H1 (cell line): ENCODE measurements around the gene SLX1A. TPM values are rescaled to one million over a fixed set of nuclear protein-coding genes. Genes with fewer than 3 reads are reported as not detected.

Experiments used
- CTBP2 ChIP-seq: IDR thresholded peaks from 2 replicates; pipeline ENCODE4 v1.7.0; 2011; ENCODE audit warnings: borderline replicate concordance, mild to moderate bottlenecking, moderate library complexity, mixed read lengths, low read length; ENCODE audit not compliant: insufficient read depth, insufficient read length
- MAFK ChIP-seq: IDR thresholded peaks from 2 replicates; pipeline ENCODE4 v1.6.1; 2012; ENCODE audit warnings: low read depth, mild to moderate bottlenecking, improper control_type of control experiment, low read length
- TCF12 ChIP-seq: IDR thresholded peaks from 2 replicates; pipeline ENCODE4 v1.6.1; 2011; ENCODE audit warnings: low read depth, mild to moderate bottlenecking, low read length
- polyA plus RNA-seq, 7 experiments: library from polyadenylated mRNA; depleted of rRNA in 3 of 7; stranded (reverse) in 5 of 7; unstranded in 2 of 7; fragments of >200 nt in 5 of 7; fragments of 200-250 nt in 2 of 7; gene quantifications; 1 replicate in 5 of 7; 2 replicates in 1 of 7; 4 replicates in 1 of 7; pipeline versions ENCODE4 v1.2.1 to v1.2.3, GENCODE V29; 2011 to 2013; ENCODE audit warnings: missing spikeins in 2 of 7, mixed read lengths in 2 of 7
- total RNA-seq: library from RNA; stranded (reverse); fragmentation: NEBNext Ultra II Directional; extraction: Animal tissue kit (Norgen Biotek cat#: 25700); gene quantifications from 2 replicates; pipeline ENCODE4 v1.2.1, GENCODE V29; 2021

SLX1A gene
- total and polyA plus RNA-seq, 2 of the 8 experiments (the other 6 are each of a cell fraction or from before 2014, with no cell fraction given): 4.7 to 36.9 TPM

DNA sequence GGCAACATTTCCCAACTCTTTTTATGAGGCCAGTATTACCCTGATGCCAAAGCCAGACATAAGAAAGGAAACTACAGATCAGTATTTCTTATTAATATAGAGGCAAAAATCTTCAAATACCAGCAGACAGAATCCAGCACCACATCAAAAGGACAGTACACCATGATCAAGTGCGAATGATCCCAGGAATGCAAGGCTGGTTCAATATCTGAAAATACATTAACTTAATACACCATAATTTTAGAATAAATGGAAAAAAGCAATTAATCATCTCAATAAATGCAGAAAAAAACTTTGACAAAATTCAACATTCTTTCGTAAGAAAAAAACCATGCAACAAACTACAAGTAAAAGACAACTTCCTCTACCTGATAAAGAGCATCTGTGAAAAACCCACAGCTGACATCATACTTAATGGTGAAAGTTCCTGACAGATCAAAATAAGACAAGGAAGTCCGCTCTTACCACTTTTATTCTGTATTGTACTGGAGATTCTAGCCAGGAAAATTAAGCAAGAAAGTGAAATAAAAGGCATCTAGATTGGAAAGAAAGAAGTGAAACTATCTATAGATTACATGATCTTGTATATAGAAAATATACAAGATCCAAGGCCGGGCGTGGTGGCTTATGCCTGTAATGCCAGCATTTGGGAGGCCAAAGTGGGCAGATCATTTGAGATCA lies 44.3 kb upstream of the SLX1A start (continued):
- TF ChIP-seq TCF12: no peak
- no peak for TF ChIP-seq MAFK
- TF ChIP-seq CTBP2: no peak
